Measurements from ENCODE around the gene TAF1C.

TAF1C gene

DNA sequence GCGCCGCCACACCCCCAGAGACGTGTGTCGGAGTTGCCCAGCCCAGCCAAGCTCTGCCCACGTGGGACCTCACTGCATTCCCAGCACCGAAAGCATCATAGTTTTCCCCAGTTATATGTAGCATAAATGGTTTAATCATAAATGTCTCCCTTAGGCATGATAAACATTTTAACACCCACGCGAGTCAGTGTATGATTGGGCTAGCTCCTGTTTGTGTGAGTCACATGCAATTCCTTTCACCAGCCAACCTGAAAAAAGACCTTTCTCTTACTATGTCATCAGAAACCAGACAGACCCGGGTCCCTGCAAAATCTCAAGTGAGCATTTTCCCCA lies 9.2 kb downstream of the TAF1C start:
- H2AFZ ChIP-seq (ENCODE audit: low read depth, low read length): no peak overlapping the region
- no peaks in the 10 kb centered on the region for H3K27me3 ChIP-seq (ENCODE audit: insufficient read depth, low read length)
- peaks cover 42% of the 10 kb centered on the region for H3K36me3 ChIP-seq (ENCODE audit: insufficient read depth, low read length)
- no peaks in the 10 kb centered on the region for H3K9me3 ChIP-seq (ENCODE audit: low read length)
- peaks cover 16% of the 10 kb centered on the region for H3K4me1 ChIP-seq (ENCODE audit: insufficient read depth, low read length)
- no peak overlapping the region for H3K4me3 ChIP-seq (ENCODE audit: low read length)

DNA sequence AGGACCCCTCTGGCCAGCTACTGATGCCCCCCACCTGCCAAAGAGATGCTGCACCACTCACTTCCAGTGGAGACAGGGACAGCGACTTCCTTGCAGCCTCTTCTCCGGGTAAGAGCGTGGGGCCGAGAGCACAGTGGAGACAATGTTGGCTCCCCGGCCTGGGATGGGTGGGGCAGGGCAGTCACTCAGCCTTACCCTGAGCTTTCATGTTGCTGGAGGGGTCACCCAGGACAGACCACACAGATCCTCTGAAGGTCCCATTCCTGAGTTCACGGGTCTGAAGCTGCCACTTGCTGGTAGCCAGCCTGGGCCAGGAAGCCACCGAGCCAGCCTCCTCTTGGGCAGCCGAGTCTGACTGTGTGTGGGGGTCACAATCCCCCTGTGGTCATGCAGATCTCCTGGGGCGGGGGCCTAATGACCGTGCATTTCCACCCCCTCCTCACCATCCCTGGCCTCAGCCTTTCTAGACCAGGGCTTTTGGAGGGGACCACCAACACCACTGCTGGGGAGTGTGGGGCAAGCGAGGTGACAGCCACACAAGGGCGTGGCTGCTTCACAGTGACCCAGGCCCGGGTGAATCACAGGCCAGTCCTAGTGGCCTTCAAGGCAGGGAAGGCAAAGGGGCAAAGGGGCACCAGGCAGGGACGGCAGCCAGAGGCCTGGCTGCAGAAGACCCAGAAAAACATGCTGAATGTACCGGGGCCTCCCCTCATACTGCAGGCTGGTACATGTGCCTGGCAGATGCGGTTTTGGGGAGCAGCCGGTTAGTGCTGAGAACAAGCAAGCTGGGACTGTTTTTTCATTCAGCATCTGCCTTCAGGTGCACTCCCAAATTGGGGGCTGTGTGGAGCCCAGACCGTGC lies 10.4 kb downstream of the TAF1C start:
- Histone ChIP-seq H3K36me3 (ENCODE audit: insufficient read depth, low read length) (peaks cover 29% of the 10 kb centered on the region), H3K9me3 (ENCODE audit: low read length) (no peaks in the 10 kb centered on the region), H3K4me1 (ENCODE audit: insufficient read depth, low read length) (peaks cover 16% of the 10 kb centered on the region), H2AFZ (ENCODE audit: low read depth, low read length) (no peak overlapping the region), H3K27me3 (ENCODE audit: insufficient read depth, low read length) (no peaks in the 10 kb centered on the region), H3K4me3 (ENCODE audit: low read length) (no peak overlapping the region)

DNA sequence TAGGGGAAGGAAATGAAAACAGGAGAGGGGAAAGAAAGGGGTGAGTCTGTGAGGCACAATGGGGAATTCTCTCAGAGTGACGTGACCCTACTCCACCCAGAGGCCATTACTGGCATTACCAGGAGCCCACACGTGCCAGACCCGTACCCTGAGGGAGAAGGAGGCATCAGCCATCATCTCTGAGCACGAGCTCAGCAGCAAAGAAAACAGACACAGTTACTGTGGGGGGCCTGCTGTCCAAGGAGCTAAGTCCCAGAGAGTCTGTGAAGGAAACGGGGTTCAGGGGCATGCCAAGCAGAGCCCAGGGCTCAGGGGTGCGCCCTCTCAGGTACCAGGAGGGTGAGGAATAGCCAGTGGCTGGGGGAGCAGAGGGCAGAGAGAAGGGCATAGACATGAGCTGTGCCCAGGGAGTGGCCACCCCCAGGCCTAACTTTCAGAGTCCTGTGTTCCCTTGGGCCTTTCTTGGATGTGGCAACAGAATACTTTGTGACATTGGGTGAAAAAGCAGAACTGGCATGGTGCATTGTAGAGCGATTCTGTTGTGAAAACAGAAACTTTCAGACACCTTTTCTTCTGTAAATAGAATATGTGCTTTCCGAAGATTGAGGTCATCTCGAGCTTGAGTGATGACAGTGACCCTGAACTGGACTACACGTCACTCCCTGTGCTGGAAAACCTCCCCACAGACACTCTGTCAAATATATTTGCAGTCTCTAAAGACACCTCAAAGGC lies 11.3 kb downstream of the TAF1C start:
- Histone ChIP-seq H2AFZ (ENCODE audit: low read depth, low read length) (no peak overlapping the region), H3K27me3 (ENCODE audit: insufficient read depth, low read length) (no peaks in the 10 kb centered on the region), H3K36me3 (ENCODE audit: insufficient read depth, low read length) (peaks cover 26% of the 10 kb centered on the region), H3K4me3 (ENCODE audit: low read length) (no peak overlapping the region), H3K9me3 (ENCODE audit: low read length) (no peaks in the 10 kb centered on the region), H3K4me1 (ENCODE audit: insufficient read depth, low read length) (peaks cover 16% of the 10 kb centered on the region)

DNA sequence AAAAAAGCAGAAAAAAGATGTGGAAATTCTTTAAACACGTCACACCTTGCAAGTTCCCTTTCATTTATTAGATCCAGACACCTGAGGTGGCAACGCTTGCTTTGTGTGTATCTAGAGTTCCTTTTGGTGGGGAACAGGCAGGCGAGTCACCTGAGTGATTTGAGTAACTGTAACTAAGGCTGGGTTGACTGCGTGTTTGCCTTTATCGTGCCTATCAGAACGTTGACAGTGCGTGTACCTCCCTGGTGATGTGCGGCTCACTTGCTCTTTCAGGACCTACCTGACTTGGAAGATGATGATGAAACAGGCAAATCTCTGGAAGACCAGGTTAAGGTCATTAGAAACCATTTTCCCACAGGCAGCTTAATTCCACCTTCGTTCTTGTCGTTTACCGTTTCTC lies 12.5 kb downstream of the TAF1C start:
- H3K4me1 ChIP-seq (ENCODE audit: insufficient read depth, low read length): peaks cover 16% of the 10 kb centered on the region
- no peak overlapping the region for H2AFZ ChIP-seq (ENCODE audit: low read depth, low read length)
- no peak overlapping the region for H3K4me3 ChIP-seq (ENCODE audit: low read length)
- H3K9me3 ChIP-seq (ENCODE audit: low read length): no peaks in the 10 kb centered on the region
- peaks cover 14% of the 10 kb centered on the region for H3K36me3 ChIP-seq (ENCODE audit: insufficient read depth, low read length)
- no peaks in the 10 kb centered on the region for H3K27me3 ChIP-seq (ENCODE audit: insufficient read depth, low read length)

DNA sequence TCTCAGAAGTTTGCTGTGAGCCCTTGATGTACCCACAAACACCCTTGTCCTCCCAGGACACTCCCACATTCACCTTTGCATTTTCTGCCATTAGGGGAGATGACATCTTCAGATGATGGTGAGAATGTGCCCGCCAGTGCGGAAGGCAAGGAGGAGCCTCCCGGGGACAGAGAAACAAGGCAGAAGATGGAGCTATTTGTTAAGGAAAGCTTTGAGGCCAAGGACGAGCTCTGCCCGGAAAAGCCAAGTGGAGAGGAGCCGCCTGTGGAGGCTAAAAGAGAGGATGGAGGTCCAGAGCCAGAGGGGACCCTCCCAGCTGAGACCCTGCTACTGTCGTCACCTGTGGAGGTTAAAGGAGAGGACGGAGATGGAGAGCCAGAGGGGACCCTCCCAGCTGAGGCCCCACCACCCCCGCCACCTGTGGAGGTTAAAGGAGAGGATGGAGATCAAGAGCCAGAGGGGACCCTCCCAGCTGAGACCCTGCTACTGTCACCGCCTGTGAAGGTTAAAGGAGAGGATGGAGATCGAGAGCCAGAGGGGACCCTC lies 17.0 kb downstream of the TAF1C start:
- Histone ChIP-seq H3K4me1 (ENCODE audit: insufficient read depth, low read length) (no peaks in the 10 kb centered on the region), H3K27me3 (ENCODE audit: insufficient read depth, low read length) (no peaks in the 10 kb centered on the region), H3K4me3 (ENCODE audit: low read length) (no peak overlapping the region), H2AFZ (ENCODE audit: low read depth, low read length) (no peak overlapping the region), H3K36me3 (ENCODE audit: insufficient read depth, low read length) (no peaks in the 10 kb centered on the region), H3K9me3 (ENCODE audit: low read length) (no peaks in the 10 kb centered on the region)

DNA sequence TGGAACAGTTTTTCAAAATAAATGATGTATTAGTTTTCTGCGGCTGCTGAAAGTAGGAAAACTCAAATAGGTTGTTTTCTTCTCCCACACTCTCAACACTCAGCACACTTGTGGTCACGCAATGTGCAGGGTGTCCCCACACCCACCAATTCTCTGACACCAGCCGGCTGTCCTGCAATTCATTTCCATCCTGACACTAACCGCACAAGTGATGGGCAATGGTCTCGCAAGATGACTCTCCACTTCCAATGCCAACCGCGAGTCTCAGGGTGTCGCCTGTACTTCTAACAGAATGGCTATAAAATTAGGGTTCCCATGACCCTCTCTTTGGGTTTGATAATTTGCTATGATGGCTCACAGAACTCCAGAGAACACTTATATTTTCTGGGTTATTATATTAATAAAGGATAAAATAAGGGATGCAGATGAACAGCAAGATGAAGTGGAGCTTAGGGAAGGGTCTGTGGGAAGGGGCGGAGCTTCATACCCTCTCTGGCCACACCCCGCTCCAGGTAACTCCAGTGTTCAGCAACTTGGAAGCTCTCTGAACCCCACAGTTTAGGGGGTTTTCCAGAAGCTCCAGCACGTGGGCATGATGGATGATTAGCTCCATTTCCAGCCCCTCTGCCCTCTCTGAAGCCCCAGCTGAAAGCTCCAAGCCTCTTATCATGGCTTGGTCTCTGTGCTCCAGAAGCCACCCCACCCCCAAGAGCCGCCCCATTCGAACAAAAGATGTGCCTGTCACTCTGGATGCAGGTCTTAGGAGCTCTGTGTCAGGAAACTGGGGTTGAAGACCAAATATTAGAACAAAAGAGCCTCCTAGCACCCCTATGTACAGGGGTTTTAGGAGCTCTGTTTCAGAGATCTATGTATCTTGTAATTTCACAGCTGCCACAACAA lies 19.8 kb downstream of the TAF1C start:
- Histone ChIP-seq H3K4me1 (ENCODE audit: insufficient read depth, low read length) (no peaks in the 10 kb centered on the region), H3K36me3 (ENCODE audit: insufficient read depth, low read length) (no peaks in the 10 kb centered on the region), H3K27me3 (ENCODE audit: insufficient read depth, low read length) (peaks cover 2% of the 10 kb centered on the region), H3K4me3 (ENCODE audit: low read length) (no peak overlapping the region), H2AFZ (ENCODE audit: low read depth, low read length) (no peak overlapping the region), H3K9me3 (ENCODE audit: low read length) (no peaks in the 10 kb centered on the region)

DNA sequence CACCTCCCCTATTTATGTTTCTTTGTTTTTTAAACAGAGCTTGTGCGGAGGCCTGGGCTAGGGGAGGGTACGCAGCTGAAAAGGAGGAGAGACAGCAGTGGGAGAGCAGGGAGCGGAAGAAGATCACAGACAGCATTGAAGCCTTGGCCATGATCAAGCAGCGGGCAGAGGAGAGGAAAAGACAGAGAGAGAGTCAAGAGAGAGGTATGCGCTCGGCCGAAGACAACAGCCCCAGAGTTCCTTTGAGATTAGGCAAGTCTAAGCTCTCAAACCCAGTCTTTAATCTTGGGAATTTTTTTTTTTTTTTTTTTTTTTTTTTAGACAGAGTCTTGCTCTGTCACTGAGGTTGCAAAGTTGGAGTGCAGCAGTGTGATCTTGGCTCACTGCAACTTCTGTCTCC lies 21.1 kb downstream of the TAF1C start:
- Histone ChIP-seq H3K4me1 (ENCODE audit: insufficient read depth, low read length) (no peaks in the 10 kb centered on the region), H3K9me3 (ENCODE audit: low read length) (no peaks in the 10 kb centered on the region), H2AFZ (ENCODE audit: low read depth, low read length) (no peak overlapping the region), H3K4me3 (ENCODE audit: low read length) (no peak overlapping the region), H3K36me3 (ENCODE audit: insufficient read depth, low read length) (no peaks in the 10 kb centered on the region), H3K27me3 (ENCODE audit: insufficient read depth, low read length) (peaks cover 7% of the 10 kb centered on the region)

DNA sequence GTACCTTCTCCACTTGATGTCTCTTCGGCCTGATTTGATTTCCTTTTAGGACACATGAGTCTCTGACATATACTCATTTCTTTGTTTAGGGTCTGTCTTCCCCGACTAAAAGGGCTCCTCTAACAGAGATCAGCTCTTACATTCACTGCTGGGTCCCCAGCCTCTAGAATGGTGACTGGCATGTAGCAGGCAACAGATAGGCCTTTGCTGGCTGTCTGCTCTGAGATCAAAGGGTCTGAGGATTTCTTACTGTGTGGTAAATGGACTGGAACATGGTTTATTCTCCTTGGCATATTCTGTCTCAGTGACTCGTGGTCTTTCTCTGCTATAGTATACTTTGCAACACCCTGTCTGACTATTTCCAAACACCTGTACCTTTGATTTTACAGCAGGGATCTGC lies 25.1 kb downstream of the TAF1C start:
- no peak overlapping the region for H3K4me3 ChIP-seq (ENCODE audit: low read length)
- H3K9me3 ChIP-seq (ENCODE audit: low read length): no peaks in the 10 kb centered on the region
- peaks cover 13% of the 10 kb centered on the region for H3K27me3 ChIP-seq (ENCODE audit: insufficient read depth, low read length)
- H3K4me1 ChIP-seq (ENCODE audit: insufficient read depth, low read length): no peaks in the 10 kb centered on the region
- no peaks in the 10 kb centered on the region for H3K36me3 ChIP-seq (ENCODE audit: insufficient read depth, low read length)
- H2AFZ ChIP-seq (ENCODE audit: low read depth, low read length): no peak overlapping the region

DNA sequence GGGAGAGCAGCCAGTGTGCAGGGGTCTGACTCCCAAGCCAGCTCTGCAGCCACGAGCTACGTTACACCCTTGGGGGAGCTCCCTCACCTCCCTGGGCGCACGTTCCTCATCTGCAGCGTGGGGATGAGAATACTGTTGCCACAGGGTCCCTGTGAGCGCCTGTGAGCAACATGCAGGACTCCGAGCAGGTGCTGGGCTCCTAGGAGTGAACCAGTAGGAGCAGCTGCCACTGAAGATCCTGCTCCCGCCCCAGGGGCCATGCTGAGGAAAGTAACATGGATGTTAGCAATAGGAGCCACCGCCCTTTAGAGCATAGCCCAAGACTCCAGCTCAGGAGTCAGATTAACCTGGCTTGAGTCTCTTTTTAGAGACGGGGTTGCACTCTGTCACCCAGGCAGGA lies 25.8 kb downstream of the TAF1C start:
- Histone ChIP-seq H3K27me3 (ENCODE audit: insufficient read depth, low read length) (peaks cover 13% of the 10 kb centered on the region), H3K4me3 (ENCODE audit: low read length) (no peak overlapping the region), H3K36me3 (ENCODE audit: insufficient read depth, low read length) (no peaks in the 10 kb centered on the region), H3K4me1 (ENCODE audit: insufficient read depth, low read length) (no peaks in the 10 kb centered on the region), H2AFZ (ENCODE audit: low read depth, low read length) (no peak overlapping the region), H3K9me3 (ENCODE audit: low read length) (no peaks in the 10 kb centered on the region)

DNA sequence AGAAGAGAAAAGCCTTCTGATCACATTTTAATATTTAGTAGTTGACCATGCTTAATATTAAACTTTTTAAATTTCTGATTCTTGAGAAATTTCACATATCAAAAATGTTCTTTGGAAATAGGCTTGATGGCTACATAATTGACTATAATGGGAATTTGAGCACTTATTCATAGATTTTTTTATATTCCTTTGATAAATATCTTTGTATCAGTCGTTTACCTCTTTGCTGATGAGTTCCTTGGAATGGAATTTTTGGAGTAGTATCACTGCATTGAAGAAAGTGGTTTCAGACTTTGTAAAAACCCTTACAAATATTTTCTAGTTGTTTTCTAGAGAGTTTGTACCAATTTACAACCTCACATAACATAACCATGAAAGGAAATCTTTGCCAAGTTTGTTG lies 27.1 kb downstream of the TAF1C start:
- Histone ChIP-seq H2AFZ (ENCODE audit: low read depth, low read length) (no peak overlapping the region), H3K36me3 (ENCODE audit: insufficient read depth, low read length) (no peaks in the 10 kb centered on the region), H3K9me3 (ENCODE audit: low read length) (no peaks in the 10 kb centered on the region), H3K4me3 (ENCODE audit: low read length) (no peak overlapping the region), H3K27me3 (ENCODE audit: insufficient read depth, low read length) (peaks cover 13% of the 10 kb centered on the region), H3K4me1 (ENCODE audit: insufficient read depth, low read length) (no peaks in the 10 kb centered on the region)

DNA sequence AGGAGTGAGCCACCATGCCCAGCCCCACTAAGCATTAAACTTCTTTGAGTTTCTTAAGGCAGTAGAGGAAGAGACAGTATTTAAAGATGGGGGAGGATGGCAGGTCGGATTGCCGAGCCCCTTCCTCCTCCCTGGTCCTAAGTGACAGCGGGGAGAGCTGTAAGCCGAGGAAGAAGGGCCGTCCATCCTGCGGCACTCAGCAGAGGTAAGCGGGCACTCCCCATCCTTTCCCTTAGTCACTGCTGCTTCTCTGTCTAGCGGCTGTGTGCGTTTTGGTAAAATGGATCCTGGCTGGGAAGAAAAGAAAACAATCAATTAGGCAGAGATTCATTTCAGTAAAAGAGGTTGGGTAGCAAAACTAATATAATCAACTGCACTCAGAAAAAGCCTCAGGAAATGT lies 27.9 kb downstream of the TAF1C start:
- Histone ChIP-seq H3K9me3 (ENCODE audit: low read length) (no peaks in the 10 kb centered on the region), H3K27me3 (ENCODE audit: insufficient read depth, low read length) (peaks cover 11% of the 10 kb centered on the region), H3K4me3 (ENCODE audit: low read length) (no peak overlapping the region), H2AFZ (ENCODE audit: low read depth, low read length) (no peak overlapping the region), H3K36me3 (ENCODE audit: insufficient read depth, low read length) (no peaks in the 10 kb centered on the region), H3K4me1 (ENCODE audit: insufficient read depth, low read length) (no peaks in the 10 kb centered on the region)

DNA sequence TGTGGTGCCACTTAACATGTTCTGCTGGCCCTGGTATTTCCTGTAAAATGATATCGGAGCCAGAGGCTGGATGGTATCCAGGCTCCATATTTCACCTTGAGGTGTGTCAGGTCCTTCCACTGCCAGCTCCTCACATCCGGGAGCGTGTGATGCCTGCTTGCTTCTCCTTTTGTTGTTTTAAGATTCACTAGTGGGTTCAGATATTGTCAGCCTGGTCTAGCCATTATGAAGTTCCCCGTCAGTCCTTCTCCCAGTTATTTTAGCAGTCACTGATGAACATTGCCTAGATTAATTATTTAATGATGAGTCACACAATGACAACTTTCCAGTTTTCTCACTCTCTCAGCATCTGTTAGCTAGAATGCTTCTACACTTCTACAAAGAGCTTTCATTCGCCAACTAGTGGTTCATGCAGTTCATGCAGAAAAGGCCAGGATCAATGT lies 30.5 kb downstream of the TAF1C start:
- Histone ChIP-seq H2AFZ (ENCODE audit: low read depth, low read length) (no peak overlapping the region), H3K9me3 (ENCODE audit: low read length) (no peaks in the 10 kb centered on the region), H3K4me1 (ENCODE audit: insufficient read depth, low read length) (no peaks in the 10 kb centered on the region), H3K36me3 (ENCODE audit: insufficient read depth, low read length) (no peaks in the 10 kb centered on the region), H3K4me3 (ENCODE audit: low read length) (no peak overlapping the region), H3K27me3 (ENCODE audit: insufficient read depth, low read length) (peaks cover 13% of the 10 kb centered on the region)

DNA sequence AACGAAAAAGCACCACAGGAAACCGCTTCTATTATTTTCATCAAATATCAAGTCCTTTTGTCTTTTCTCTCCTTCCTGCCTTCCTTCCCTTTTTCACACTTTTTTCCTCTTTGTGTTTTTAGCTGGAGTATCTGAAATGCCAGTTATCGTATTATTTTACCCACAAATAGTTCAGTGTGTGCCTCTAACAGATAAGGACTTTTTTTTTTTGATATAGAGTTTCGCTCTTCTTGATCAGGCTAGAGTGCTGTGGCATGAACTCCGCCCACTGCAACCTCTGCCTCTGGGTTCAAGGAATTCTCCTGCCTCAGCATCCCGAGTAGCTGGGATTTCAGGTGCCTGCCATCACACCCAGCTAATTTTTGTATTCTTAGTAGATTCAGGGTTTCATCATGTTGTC lies 31.1 kb downstream of the TAF1C start:
- Histone ChIP-seq H3K36me3 (ENCODE audit: insufficient read depth, low read length) (no peaks in the 10 kb centered on the region), H3K27me3 (ENCODE audit: insufficient read depth, low read length) (peaks cover 13% of the 10 kb centered on the region), H2AFZ (ENCODE audit: low read depth, low read length) (no peak overlapping the region), H3K9me3 (ENCODE audit: low read length) (no peaks in the 10 kb centered on the region), H3K4me3 (ENCODE audit: low read length) (no peak overlapping the region), H3K4me1 (ENCODE audit: insufficient read depth, low read length) (no peaks in the 10 kb centered on the region)
